Measurements from ENCODE around the gene TSPAN4.

- TF ChIP-seq, protein P1, sequence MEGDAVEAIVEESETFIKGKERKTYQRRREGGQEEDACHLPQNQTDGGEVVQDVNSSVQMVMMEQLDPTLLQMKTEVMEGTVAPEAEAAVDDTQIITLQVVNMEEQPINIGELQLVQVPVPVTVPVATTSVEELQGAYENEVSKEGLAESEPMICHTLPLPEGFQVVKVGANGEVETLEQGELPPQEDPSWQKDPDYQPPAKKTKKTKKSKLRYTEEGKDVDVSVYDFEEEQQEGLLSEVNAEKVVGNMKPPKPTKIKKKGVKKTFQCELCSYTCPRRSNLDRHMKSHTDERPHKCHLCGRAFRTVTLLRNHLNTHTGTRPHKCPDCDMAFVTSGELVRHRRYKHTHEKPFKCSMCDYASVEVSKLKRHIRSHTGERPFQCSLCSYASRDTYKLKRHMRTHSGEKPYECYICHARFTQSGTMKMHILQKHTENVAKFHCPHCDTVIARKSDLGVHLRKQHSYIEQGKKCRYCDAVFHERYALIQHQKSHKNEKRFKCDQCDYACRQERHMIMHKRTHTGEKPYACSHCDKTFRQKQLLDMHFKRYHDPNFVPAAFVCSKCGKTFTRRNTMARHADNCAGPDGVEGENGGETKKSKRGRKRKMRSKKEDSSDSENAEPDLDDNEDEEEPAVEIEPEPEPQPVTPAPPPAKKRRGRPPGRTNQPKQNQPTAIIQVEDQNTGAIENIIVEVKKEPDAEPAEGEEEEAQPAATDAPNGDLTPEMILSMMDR (IDR thresholded peaks at IDR 0.05) = no peak
- TF ChIP-seq POLR2A (IDR thresholded peaks at IDR 0.05) = no peak
Observed at GRCh38 chr11:843086-843734, 558 bp downstream of the TSPAN4 start.

Data from testis (tissue), 2 donors.